ENCODE results near the gene CDK14. TPM values are rescaled to one million over a fixed set of nuclear protein-coding genes. Genes with fewer than 3 reads are reported as not detected.

The CDK14 gene
- total and polyA plus RNA-seq, 4 donors: 4.2 to 12.4 (median 7.4) TPM

DNA sequence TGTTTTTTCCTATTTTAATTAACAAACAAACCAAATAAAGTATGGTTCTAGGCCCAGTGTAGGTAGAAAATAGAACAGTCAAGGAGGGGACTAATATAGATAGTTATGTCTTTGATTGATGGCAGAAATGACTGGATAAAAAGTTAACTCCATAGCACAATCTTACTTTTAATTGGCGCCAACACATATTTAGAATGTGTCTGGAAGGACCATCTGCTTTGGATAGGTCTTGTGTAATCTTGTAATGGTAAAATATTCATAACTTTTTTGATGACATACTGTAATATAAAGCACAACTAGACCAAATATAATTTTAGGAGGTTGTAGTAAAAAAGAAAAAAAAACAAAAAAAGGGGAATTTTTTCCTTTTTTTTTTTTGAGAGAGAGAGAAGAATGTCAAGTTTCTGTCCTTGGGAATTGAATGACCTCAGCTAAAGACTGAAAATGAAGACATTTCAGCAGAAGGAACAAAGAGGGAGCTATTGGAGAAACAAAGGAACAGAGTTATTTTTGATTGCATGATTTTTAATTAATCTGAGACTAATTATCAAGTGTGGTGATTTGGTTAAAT, 193.7 kb downstream of the CDK14 start:
- peaks cover 0 to 3% (median 1%) of the 10 kb centered on the region in 4 donors for H3K36me3 ChIP-seq (ENCODE audit: control insufficient read depth in 4 of 4, insufficient read depth in 3 of 4, low read depth in 1 of 4, low read length in 3 of 4)
- no peaks in the 10 kb centered on the region for H3K27me3 ChIP-seq (ENCODE audit: control insufficient read depth in 4 of 4, insufficient read depth in 4 of 4, low read length in 3 of 4)
- no peak overlapping the region for H3K4me3 ChIP-seq (ENCODE audit: low read depth in 1 of 3, low read length in 3 of 3)
- DNase-seq (ENCODE audit: low spot score): no peak
- H3K27ac ChIP-seq (ENCODE audit: low read depth in 1 of 2, low read length in 2 of 2): no peak overlapping the region
- H3K9ac ChIP-seq (ENCODE audit: low read depth in 1 of 2, low read length in 2 of 2): no peak overlapping the region
- no peaks in the 10 kb centered on the region for H3K4me1 ChIP-seq (ENCODE audit: control insufficient read depth in 4 of 4, insufficient read depth in 4 of 4, low read length in 3 of 4)
- H3K9me3 ChIP-seq (ENCODE audit: control insufficient read depth in 4 of 4, low read length in 3 of 4): peaks cover 0 to 3% (median 0%) of the 10 kb centered on the region in 4 donors
- TF ChIP-seq JUND (IDR thresholded peaks at IDR 0.05) (no peak), NR2F2 (IDR thresholded peaks at IDR 0.05) (no peak), REST (IDR thresholded peaks at IDR 0.05) (no peak), HNF4A (conservative IDR thresholded peaks at IDR 0.05) (no peak), HNF4G (IDR thresholded peaks at IDR 0.05) (no peak), FOXA1 (IDR thresholded peaks at IDR 0.05) (no peak), YY1 (IDR thresholded peaks at IDR 0.05) (no peak)
- TF ChIP-seq, protein P1, sequence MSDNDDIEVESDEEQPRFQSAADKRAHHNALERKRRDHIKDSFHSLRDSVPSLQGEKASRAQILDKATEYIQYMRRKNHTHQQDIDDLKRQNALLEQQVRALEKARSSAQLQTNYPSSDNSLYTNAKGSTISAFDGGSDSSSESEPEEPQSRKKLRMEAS (IDR thresholded peaks at IDR 0.05): no peak
- TF ChIP-seq, protein P2, sequence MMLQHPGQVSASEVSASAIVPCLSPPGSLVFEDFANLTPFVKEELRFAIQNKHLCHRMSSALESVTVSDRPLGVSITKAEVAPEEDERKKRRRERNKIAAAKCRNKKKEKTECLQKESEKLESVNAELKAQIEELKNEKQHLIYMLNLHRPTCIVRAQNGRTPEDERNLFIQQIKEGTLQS (IDR thresholded peaks at IDR 0.05): no peak
- 94% methylated on average over 1 of the region's 1 CpG for whole genome bisulfite sequencing

GRCh38 chr7:90791596-90791995, 195.5 kb downstream of the CDK14 start:
- no peaks in the 10 kb centered on the region for H3K4me1 ChIP-seq (ENCODE audit: control insufficient read depth in 4 of 4, insufficient read depth in 4 of 4, low read length in 3 of 4)
- H3K27me3 ChIP-seq (ENCODE audit: control insufficient read depth in 4 of 4, insufficient read depth in 4 of 4, low read length in 3 of 4): no peaks in the 10 kb centered on the region
- no peak for DNase-seq (ENCODE audit: low spot score)
- H3K4me3 ChIP-seq (ENCODE audit: low read depth in 1 of 3, low read length in 3 of 3): no peak overlapping the region
- H3K27ac ChIP-seq (ENCODE audit: low read depth in 1 of 2, low read length in 2 of 2): no peak overlapping the region
- 66% methylated on average over 3 of the region's 3 CpGs for WGBS
- no peak overlapping the region for H3K9ac ChIP-seq (ENCODE audit: low read depth in 1 of 2, low read length in 2 of 2)
- TF ChIP-seq, protein P2 (IDR thresholded peaks at IDR 0.05): no peak
- TF ChIP-seq EGR1 (IDR thresholded peaks at IDR 0.05; ENCODE audit: low read depth in 2 of 2) (no peak), FOXA2 (IDR thresholded peaks at IDR 0.05) (no peak), GABPA (IDR thresholded peaks at IDR 0.05 in 1 of 2, conservative IDR thresholded peaks at IDR 0.05 in 1 of 2) (no peak), HNF4G (IDR thresholded peaks at IDR 0.05) (no peak), SP1 (IDR thresholded peaks at IDR 0.05) (no peak), JUND (IDR thresholded peaks at IDR 0.05) (no peak), TAF1 (conservative IDR thresholded peaks at IDR 0.05) (no peak)
- TF ChIP-seq, protein P1 (IDR thresholded peaks at IDR 0.05): no peak
- H3K36me3 ChIP-seq (ENCODE audit: control insufficient read depth in 4 of 4, insufficient read depth in 3 of 4, low read depth in 1 of 4, low read length in 3 of 4): peaks cover 0 to 3% (median 1%) of the 10 kb centered on the region in 4 donors
- peaks cover 0 to 3% (median 0%) of the 10 kb centered on the region in 4 donors for H3K9me3 ChIP-seq (ENCODE audit: control insufficient read depth in 4 of 4, low read length in 3 of 4)
